K562 (cell line): ENCODE data around the gene RNF123.

Experiments
- ATF6 ChIP-seq: sonication (generic); formaldehyde crosslinking; IDR thresholded peaks from 2 replicates; pipeline ENCODE4 v1.4.0; 2020; ENCODE audit warnings: mild to moderate bottlenecking, missing genetic modification reagents
- CTCF ChIP-seq, 3 experiments: IDR thresholded peaks in 2 of 3; conservative IDR thresholded peaks in 1 of 3; 2 replicates each; pipeline ENCODE4 v1.5.1; 2011 to 2012; ENCODE audit warnings: low read length in 3 of 3, mild to moderate bottlenecking in 3 of 3, control low read depth in 2 of 3, improper control_type of control experiment in 1 of 3, inconsistent platforms in 1 of 3, low read depth in 1 of 3, mixed read lengths in 1 of 3, moderate library complexity in 1 of 3; ENCODE audit not compliant: insufficient read depth in 2 of 3
- EZH2 ChIP-seq: IDR thresholded peaks from 2 replicates; pipeline ENCODE4 v1.6.1; 2012; ENCODE audit warnings: low read depth, mild to moderate bottlenecking, inconsistent platforms, low read length, borderline replicate concordance
- POLR2AphosphoS5 ChIP-seq: IDR thresholded peaks from 2 replicates; pipeline ENCODE4 v1.6.1; 2011; ENCODE audit warnings: mild to moderate bottlenecking, low read depth, low read length, moderate library complexity; ENCODE audit not compliant: control insufficient read depth, insufficient read depth
- ZBTB43 ChIP-seq: sonication (generic); formaldehyde crosslinking; IDR thresholded peaks from 2 replicates; pipeline ENCODE4 v1.8.0; 2023; ENCODE audit warnings: mild to moderate bottlenecking, missing genetic modification reagents
- TF ChIP-seq, protein P1 (sequence below): sonication (generic); formaldehyde crosslinking; IDR thresholded peaks from 2 replicates; pipeline ENCODE4 v1.8.1; 2022; ENCODE audit warnings: missing genetic modification reagents

DNA sequence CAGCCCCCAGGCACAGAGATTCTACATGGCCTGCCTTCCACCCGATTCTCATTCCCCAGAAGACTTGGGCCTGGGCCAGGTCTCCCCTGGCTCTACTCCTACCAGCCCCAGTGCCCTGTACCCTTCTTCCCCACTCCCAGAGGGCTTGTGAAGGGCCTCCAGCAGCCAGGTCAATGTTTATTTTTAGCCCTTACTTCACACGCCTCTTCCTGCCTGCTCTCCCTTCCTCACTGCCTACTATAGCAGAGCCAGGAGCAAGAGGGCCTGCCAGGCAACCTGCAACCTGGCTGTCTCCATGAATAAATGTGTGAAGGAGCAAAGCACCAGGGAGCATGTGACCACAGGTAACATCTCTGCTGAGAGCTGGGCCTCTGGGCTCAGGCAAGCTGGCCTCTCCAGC, 41.6 kb upstream of the RNF123 start:
- TF ChIP-seq, protein P1, sequence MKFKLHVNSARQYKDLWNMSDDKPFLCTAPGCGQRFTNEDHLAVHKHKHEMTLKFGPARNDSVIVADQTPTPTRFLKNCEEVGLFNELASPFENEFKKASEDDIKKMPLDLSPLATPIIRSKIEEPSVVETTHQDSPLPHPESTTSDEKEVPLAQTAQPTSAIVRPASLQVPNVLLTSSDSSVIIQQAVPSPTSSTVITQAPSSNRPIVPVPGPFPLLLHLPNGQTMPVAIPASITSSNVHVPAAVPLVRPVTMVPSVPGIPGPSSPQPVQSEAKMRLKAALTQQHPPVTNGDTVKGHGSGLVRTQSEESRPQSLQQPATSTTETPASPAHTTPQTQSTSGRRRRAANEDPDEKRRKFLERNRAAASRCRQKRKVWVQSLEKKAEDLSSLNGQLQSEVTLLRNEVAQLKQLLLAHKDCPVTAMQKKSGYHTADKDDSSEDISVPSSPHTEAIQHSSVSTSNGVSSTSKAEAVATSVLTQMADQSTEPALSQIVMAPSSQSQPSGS (CRISPR knock-in tag), result no peak
- TF ChIP-seq ATF6 (CRISPR knock-in tag) (no peak), CTCF (IDR thresholded peaks at IDR 0.05 in 2 of 3, conservative IDR thresholded peaks at IDR 0.05 in 1 of 3; ENCODE audit: insufficient read depth in 2 of 3, low read depth in 1 of 3, low read length in 3 of 3) (no peak), ZBTB43 (CRISPR knock-in tag) (no peak), POLR2AphosphoS5 (no peak), EZH2 (no peak)
